HG03432 (cell line): ENCODE results near the gene RPS26.
A peak's percentile ranks its signal among the peaks of the same experiment; 100 is the strongest.
"Not testable (repeated sequence)": the region's sequence is repeated elsewhere in the genome, so short reads cannot be mapped to it uniquely, and the experiment has no call there.

Source experiments
- ATAC-seq: cut with Tn5 transposase; IDR thresholded peaks from one replicate; pipeline ENCODE4 v1.9.1; 2021; ENCODE audit warnings: mild to moderate bottlenecking, moderate library complexity; ENCODE audit not compliant: unreplicated experiment

RPS26 gene

DNA sequence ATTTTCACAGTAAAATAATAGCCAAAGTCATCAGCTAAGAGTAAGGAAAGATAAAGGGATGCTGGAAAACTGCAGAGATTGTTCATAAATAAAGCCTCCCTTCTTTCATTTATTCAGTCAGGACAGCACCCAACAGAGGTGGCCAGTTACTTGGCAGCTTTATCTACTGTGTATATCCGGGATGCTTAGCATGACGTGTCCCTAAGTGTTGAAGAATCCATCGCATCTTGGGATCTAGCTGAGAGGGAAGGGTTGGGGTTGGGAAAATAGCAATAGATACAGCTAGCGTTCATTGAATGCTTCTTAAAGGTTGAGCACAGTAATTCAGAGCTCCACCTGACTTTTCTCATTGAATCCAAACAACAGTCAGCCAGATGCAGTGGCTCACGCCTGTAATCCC lies 32.7 kb downstream of the RPS26 start:
- no peak for ATAC-seq

DNA sequence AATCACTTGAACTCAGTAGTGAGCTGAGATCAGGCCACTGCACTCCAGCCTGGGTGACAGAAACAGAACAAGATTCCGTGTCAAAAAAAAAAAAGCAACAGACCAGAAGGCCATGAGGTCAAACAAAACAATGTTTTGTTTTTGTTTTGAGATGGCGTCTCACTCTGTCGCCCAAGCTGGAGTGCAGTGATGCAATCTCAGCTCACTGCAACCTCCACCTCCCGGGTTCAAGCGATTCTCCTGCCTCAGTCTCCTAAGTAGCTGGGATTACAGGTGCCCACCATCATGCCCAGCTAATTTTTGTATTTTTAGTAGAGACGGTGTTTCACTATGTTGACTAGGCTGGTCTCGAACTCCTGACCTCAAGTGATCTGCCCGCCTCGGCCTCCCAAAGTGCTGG lies 36.2 kb downstream of the RPS26 start:
- ATAC-seq = not testable (repeated sequence)

DNA sequence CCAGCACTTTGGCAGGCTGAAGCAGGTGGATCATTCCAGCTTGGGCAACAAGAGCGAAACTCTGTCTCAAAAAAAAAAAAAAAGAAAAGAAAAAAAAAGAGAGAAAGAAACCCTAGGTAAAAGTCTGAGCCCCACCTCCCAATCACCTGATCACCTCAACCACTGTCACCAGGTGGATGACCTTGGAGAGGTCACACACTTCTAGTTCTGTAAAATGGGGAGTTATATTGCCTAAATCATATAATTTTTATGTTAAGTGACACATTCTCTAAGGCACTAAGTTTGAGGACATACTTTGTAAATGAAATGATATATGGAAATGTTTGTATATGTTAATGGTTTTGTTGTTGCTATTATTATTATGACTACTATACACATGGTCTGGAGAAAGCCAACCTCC lies 36.7 kb downstream of the RPS26 start:
- ATAC-seq = no peak

GRCh38 chr12:56078931-56079722 lies 37.4 kb downstream of the RPS26 start:
- ATAC-seq = peak; percentile 74

- peak; percentile 46 for ATAC-seq
Observed at GRCh38 chr12:56079723-56080555, 38.2 kb downstream of the RPS26 start, which contains the start of gene ERBB3. Gene ERBB3 (plus strand): TSS chr12:56080165. CDS start chr12:56080301, 136 bp downstream.

GRCh38 chr12:56080556-56081138 lies 38.9 kb downstream of the RPS26 start:
- no peak for ATAC-seq

- no peak for ATAC-seq
Observed at GRCh38 chr12:56081393-56082347, 40.0 kb downstream of the RPS26 start.

GRCh38 chr12:56082382-56082781 lies 40.7 kb downstream of the RPS26 start:
- ATAC-seq = no peak

- ATAC-seq = no peak
Observed at GRCh38 chr12:56082967-56083366, 41.2 kb downstream of the RPS26 start.

DNA sequence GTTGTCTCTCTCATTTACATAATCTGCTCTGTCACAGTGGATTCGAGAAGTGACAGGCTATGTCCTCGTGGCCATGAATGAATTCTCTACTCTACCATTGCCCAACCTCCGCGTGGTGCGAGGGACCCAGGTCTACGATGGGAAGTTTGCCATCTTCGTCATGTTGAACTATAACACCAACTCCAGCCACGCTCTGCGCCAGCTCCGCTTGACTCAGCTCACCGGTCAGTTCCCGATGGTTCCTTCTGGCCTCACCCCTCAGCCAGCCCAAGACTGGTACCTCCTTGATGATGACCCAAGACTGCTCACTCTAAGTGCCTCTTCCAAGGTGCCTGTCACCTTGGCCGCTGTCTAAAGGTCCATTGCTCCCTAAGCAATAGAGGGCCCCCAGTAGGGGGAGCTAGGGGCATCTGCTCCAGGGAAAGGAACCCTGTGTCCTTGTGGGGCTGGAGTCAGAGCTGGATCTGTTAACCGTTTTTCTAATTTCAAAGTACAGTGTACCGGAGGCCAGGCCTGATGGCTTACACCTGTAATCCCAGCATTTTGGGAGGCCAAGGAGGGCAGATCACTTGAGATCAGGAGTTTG lies 43.3 kb downstream of the RPS26 start:
- ATAC-seq = no peak

DNA sequence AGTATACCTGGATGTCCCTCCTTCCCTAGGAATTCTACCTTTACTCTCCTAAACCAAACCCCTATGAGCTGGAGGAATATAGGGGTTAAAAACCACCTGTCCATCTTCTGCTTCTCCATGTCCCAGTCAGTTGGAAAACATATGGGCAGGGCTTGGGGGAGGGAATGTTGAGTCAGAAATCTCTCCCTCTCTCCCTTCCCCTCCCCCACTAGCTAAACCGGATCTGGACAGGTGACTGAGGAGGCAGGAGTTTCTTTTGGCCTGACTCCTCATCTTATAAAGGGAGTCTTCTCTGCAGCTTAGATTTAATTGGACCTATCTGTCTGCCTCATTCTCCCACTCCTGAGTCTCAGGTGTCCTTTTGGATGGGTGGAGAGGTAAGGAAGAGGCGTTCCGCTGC lies 44.4 kb downstream of the RPS26 start:
- ATAC-seq = no peak

- ATAC-seq = no peak
Observed at GRCh38 chr12:56086608-56087007, 44.9 kb downstream of the RPS26 start.

GRCh38 chr12:56087220-56087619 lies 45.5 kb downstream of the RPS26 start:
- ATAC-seq = no peak
